ENCODE measurements around the gene SLIT1.

- TF ChIP-seq EP300 (conservative IDR thresholded peaks at IDR 0.05; ENCODE audit: poor library complexity, severe bottlenecking) (no peak), POLR2AphosphoS5 (IDR thresholded peaks at IDR 0.05) (no peak), RAD21 (conservative IDR thresholded peaks at IDR 0.05) (no peak), CTCF (IDR thresholded peaks at IDR 0.05; ENCODE audit: poor library complexity, severe bottlenecking) (no peak), TAF1 (IDR thresholded peaks at IDR 0.05; ENCODE audit: low read depth) (no peak), MXI1 (conservative IDR thresholded peaks at IDR 0.05; ENCODE audit: poor library complexity, severe bottlenecking) (no peak), SMC3 (conservative IDR thresholded peaks at IDR 0.05; ENCODE audit: poor library complexity) (no peak)
- TF ChIP-seq, protein P1, sequence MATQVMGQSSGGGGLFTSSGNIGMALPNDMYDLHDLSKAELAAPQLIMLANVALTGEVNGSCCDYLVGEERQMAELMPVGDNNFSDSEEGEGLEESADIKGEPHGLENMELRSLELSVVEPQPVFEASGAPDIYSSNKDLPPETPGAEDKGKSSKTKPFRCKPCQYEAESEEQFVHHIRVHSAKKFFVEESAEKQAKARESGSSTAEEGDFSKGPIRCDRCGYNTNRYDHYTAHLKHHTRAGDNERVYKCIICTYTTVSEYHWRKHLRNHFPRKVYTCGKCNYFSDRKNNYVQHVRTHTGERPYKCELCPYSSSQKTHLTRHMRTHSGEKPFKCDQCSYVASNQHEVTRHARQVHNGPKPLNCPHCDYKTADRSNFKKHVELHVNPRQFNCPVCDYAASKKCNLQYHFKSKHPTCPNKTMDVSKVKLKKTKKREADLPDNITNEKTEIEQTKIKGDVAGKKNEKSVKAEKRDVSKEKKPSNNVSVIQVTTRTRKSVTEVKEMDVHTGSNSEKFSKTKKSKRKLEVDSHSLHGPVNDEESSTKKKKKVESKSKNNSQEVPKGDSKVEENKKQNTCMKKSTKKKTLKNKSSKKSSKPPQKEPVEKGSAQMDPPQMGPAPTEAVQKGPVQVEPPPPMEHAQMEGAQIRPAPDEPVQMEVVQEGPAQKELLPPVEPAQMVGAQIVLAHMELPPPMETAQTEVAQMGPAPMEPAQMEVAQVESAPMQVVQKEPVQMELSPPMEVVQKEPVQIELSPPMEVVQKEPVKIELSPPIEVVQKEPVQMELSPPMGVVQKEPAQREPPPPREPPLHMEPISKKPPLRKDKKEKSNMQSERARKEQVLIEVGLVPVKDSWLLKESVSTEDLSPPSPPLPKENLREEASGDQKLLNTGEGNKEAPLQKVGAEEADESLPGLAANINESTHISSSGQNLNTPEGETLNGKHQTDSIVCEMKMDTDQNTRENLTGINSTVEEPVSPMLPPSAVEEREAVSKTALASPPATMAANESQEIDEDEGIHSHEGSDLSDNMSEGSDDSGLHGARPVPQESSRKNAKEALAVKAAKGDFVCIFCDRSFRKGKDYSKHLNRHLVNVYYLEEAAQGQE (IDR thresholded peaks at IDR 0.05; ENCODE audit: borderline replicate concordance) = no peak
These were observed 233.8 kb downstream of the SLIT1 start for GRCh38 chr10:96951954-96952353.

Data from neural cell (in vitro differentiated cells).